ENCODE measurements around the gene COA5.

DNA sequence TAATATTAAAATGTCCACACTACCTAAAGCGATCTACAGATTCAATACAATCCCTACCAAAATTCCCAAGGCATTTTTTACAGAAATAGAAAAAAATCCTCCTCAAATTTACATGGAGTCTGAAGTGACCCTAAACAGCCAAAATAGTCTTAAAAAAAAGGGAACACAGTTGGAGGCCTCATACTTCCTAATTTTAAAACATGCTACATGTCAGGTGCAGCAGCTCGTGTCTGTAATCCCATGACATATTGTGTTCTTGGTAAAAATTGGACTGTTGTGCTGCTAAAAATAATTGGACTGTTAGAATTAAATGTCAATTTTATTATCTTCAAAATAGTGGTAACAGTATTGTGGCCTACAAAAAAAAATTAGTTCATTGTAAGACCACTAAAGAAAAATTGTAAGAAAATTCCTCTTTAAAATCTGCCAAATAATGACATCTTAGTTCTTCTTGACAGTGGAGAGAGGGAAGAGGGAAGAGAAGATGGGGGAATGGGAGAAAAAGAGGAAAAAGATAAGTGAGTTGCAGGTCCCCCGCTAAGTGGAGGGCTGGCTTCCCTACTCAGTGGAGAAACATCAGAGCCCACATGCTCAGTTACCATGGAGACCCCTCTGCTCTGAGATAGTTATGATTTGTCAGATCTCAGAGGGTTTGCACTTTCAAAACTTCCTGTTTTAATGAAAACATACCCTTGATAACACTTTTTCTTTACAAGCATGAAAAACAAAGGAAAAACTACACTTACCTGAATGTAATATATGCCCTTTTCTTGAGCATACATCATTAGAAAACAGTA is 46.6 kb upstream of the COA5 start:
- TF ChIP-seq GATA2 (IDR thresholded peaks at IDR 0.05; ENCODE audit: low read depth, low read length), result no peak
- no peak for TF ChIP-seq GATA3 (IDR thresholded peaks at IDR 0.05; ENCODE audit: low read depth, low read length)
